H9 (cell line): ENCODE data around the gene DPH2. TPM values are rescaled to one million over a fixed set of nuclear protein-coding genes. Genes with fewer than 3 reads are reported as not detected.

ENCODE experiments used
- DNase-seq: peaks from one replicate; pipeline ENCODE4 v3.0.0-alpha.2; 2017
- H2AFZ ChIP-seq: one replicate; pipeline ENCODE4 v1.6.1; 2013; ENCODE audit warnings: mild to moderate bottlenecking, low read length, control low read depth, moderate library complexity
- H2AK5ac ChIP-seq: 2 replicates; pipeline ENCODE4 v1.6.1; 2013; ENCODE audit warnings: low read length, control low read depth, mixed read lengths; ENCODE audit not compliant: insufficient read length
- H2BK120ac ChIP-seq: one replicate; pipeline ENCODE4 v1.6.1; 2013; ENCODE audit warnings: low read depth, mild to moderate bottlenecking, low read length, control low read depth, inconsistent platforms; ENCODE audit not compliant: poor library complexity, severe bottlenecking
- H2BK12ac ChIP-seq: 2 replicates; pipeline ENCODE4 v1.6.1; 2013; ENCODE audit warnings: low read length, control low read depth, mixed read lengths, low read depth; ENCODE audit not compliant: insufficient read length
- H2BK15ac ChIP-seq: 2 replicates; pipeline ENCODE4 v1.6.1; 2013; ENCODE audit warnings: low read depth, low read length, control low read depth
- H2BK20ac ChIP-seq: one replicate; pipeline ENCODE4 v1.6.1; 2013; ENCODE audit warnings: low read depth, mild to moderate bottlenecking, low read length, control low read depth, inconsistent platforms; ENCODE audit not compliant: poor library complexity, severe bottlenecking
- H2BK5ac ChIP-seq: 2 replicates; pipeline ENCODE4 v1.6.1; 2013; ENCODE audit warnings: low read length, control low read depth, mixed read lengths; ENCODE audit not compliant: insufficient read length
- H3K14ac ChIP-seq: 2 replicates; pipeline ENCODE4 v1.6.1; 2013; ENCODE audit warnings: low read length, control low read depth; ENCODE audit not compliant: insufficient read depth
- H3K18ac ChIP-seq: 2 replicates; pipeline ENCODE4 v1.6.1; 2013; ENCODE audit warnings: low read depth, mild to moderate bottlenecking, mixed read lengths, low read length, control low read depth; ENCODE audit not compliant: insufficient read length
- H3K23ac ChIP-seq: 2 replicates; pipeline ENCODE4 v1.6.1; 2013; ENCODE audit warnings: low read length, control low read depth, mixed read lengths, low read depth; ENCODE audit not compliant: insufficient read length
- H3K23me2 ChIP-seq: 2 replicates; pipeline ENCODE4 v1.6.1; 2013; ENCODE audit warnings: low read depth, mild to moderate bottlenecking, mixed read lengths, low read length, control low read depth; ENCODE audit not compliant: insufficient read length, poor library complexity, severe bottlenecking
- H3K27ac ChIP-seq: 2 replicates; pipeline ENCODE4 v1.5.1; 2013; ENCODE audit warnings: low read length, control low read depth, mixed read lengths, low read depth; ENCODE audit not compliant: insufficient read length
- H3K27me3 ChIP-seq: 2 replicates; pipeline ENCODE4 v1.6.1; 2013; ENCODE audit warnings: low read length, control low read depth, inconsistent platforms; ENCODE audit not compliant: insufficient read depth
- H3K4ac ChIP-seq: 2 replicates; pipeline ENCODE4 v1.6.1; 2013; ENCODE audit warnings: low read depth, mild to moderate bottlenecking, control low read depth, inconsistent platforms, low read length, moderate library complexity
- H3K4me1 ChIP-seq: 2 replicates; pipeline ENCODE4 v1.6.1; 2013; ENCODE audit warnings: low read length, control low read depth, inconsistent platforms; ENCODE audit not compliant: insufficient read depth
- H3K4me2 ChIP-seq: 2 replicates; pipeline ENCODE4 v1.6.1; 2013; ENCODE audit warnings: low read length, control low read depth, mixed read lengths; ENCODE audit not compliant: insufficient read length, insufficient read depth
- H3K56ac ChIP-seq: 2 replicates; pipeline ENCODE4 v1.6.1; 2013; ENCODE audit warnings: low read depth, mild to moderate bottlenecking, mixed read lengths, low read length, control low read depth; ENCODE audit not compliant: insufficient read length
- H3K79me1 ChIP-seq: 2 replicates; pipeline ENCODE4 v1.6.1; 2013; ENCODE audit warnings: low read depth, mild to moderate bottlenecking, moderate library complexity, low read length, control low read depth, inconsistent platforms; ENCODE audit not compliant: insufficient read depth, poor library complexity, severe bottlenecking
- H3K79me2 ChIP-seq: 2 replicates; pipeline ENCODE4 v1.6.1; 2013; ENCODE audit warnings: low read length, control low read depth, inconsistent platforms; ENCODE audit not compliant: insufficient read depth
- H3K9ac ChIP-seq: 2 replicates; pipeline ENCODE4 v1.6.1; 2013; ENCODE audit warnings: low read length, control low read depth, mixed read lengths; ENCODE audit not compliant: insufficient read length; ENCODE audit errors: extremely low read depth
- H3K9me3 ChIP-seq: one replicate; pipeline ENCODE4 v1.6.1; 2013; ENCODE audit warnings: low read depth, low read length, inconsistent platforms; ENCODE audit not compliant: control insufficient read depth
- H3T11ph ChIP-seq: one replicate; pipeline ENCODE4 v1.6.1; 2013; ENCODE audit warnings: mild to moderate bottlenecking, low read length, control low read depth, inconsistent platforms
- H4K20me1 ChIP-seq: one replicate; pipeline ENCODE4 v1.6.1; 2013; ENCODE audit not compliant: control insufficient read depth, insufficient read length, insufficient read depth
- H4K5ac ChIP-seq: 2 replicates; pipeline ENCODE4 v1.6.1; 2013; ENCODE audit warnings: low read depth, mild to moderate bottlenecking, mixed read lengths, low read length, control low read depth; ENCODE audit not compliant: insufficient read length
- H4K8ac ChIP-seq: replicated peaks from 2 replicates; pipeline ENCODE4 v1.6.1; 2013; ENCODE audit warnings: low read length, control low read depth, mixed read lengths, low read depth; ENCODE audit not compliant: insufficient read length
- H4K91ac ChIP-seq: 2 replicates; pipeline ENCODE4 v1.6.1; 2013; ENCODE audit warnings: low read depth, mild to moderate bottlenecking, moderate library complexity, mixed read lengths, low read length, control low read depth; ENCODE audit not compliant: insufficient read length
- H3K27ac Mint-ChIP-seq, 3 experiments: 2 replicates in 2 of 3; 3 replicates in 1 of 3; pipeline ENCODE4 v1.8.0; 2020 to 2021; ENCODE audit warnings: mixed read lengths in 3 of 3, mild to moderate bottlenecking in 1 of 3, moderate library complexity in 1 of 3
- H3K27me3 Mint-ChIP-seq: 2 replicates; pipeline ENCODE4 v1.8.0; 2021; ENCODE audit warnings: low read depth, mild to moderate bottlenecking, moderate library complexity, mixed read lengths
- H3K36me3 Mint-ChIP-seq, 3 experiments: 2 replicates in 2 of 3; 3 replicates in 1 of 3; pipeline ENCODE4 v1.8.0; 2020 to 2021; ENCODE audit warnings: low read depth in 3 of 3, mixed read lengths in 3 of 3; ENCODE audit not compliant: insufficient read depth in 1 of 3
- H3K4me1 Mint-ChIP-seq, 2 experiments: 2 replicates each; pipeline ENCODE4 v1.8.0; 2020; ENCODE audit warnings: mixed read lengths in 2 of 2
- H3K4me3 Mint-ChIP-seq, 2 experiments: 2 replicates in 1 of 2; 3 replicates in 1 of 2; pipeline ENCODE4 v1.8.0; 2020 to 2021; ENCODE audit warnings: mild to moderate bottlenecking in 2 of 2, mixed read lengths in 2 of 2, moderate library complexity in 1 of 2
- H3K9me3 Mint-ChIP-seq, 2 experiments: 2 replicates in 1 of 2; 3 replicates in 1 of 2; pipeline ENCODE4 v1.8.0; 2020; ENCODE audit warnings: mild to moderate bottlenecking in 2 of 2, mixed read lengths in 2 of 2, moderate library complexity in 1 of 2
- WGBS: extraction: QIAGEN DNeasy Blood & Tissue Kit; methylation state at CpG from one replicate; pipeline ENCODE4 v1.1.7; 2013; ENCODE audit warnings: missing lambda C conversion rate, low lambda C conversion rate, mixed read lengths; ENCODE audit not compliant: insufficient read length; ENCODE audit errors: extremely low coverage; 5-methylcytosine and 5-hydroxymethylcytosine counted together
- total RNA-seq: library from RNA; stranded (reverse); gene quantifications from 2 replicates; pipeline ENCODE4 v1.2.1, GENCODE V29; 2021
- TF ChIP-seq, protein P1 (sequence below): fragments of 200-600 bp; sonication (generic); conservative IDR thresholded peaks from 3 replicates; pipeline ENCODE4 v1.8.0; 2021; ENCODE audit warnings: antibody characterized with exemption, mild to moderate bottlenecking

DPH2 gene
- total RNA-seq, 1 experiment from 2014 or later = 74.4 TPM

DNA sequence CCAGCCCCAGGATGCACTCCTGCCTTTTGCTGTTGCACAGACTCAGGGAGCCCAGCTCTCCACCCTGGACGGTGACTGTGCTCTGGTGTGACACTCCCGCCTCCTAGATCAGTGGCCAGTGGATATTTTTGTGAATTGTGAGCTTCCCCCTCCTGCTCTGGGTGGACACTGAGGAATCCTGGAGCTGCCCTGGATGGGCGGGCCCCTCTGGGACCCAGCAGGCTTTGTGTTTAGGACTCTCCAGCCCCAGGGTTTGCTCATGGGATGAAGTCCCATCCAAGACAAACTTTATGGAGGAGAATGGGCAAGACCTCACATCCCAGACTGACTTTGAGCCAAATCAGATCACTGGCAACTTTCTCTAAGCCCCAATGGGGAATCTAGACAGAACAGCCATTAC, 45.4 kb downstream of the DPH2 start:
- H4K5ac ChIP-seq = no peak overlapping the region
- no peak overlapping the region for H3K9ac ChIP-seq
- no peak overlapping the region for H3K4me2 ChIP-seq
- H3K23me2 ChIP-seq = no peaks in the 10 kb centered on the region
- no peak overlapping the region for H4K8ac ChIP-seq
- no peaks in the 10 kb centered on the region for H3K79me1 ChIP-seq
- no peak overlapping the region for H2AK5ac ChIP-seq
- no peak overlapping the region for H3K23ac ChIP-seq
- no peak overlapping the region for H2BK120ac ChIP-seq
- Mint-ChIP-seq H3K36me3 (peaks cover 0 to 5% (median 0%) of the 10 kb centered on the region in 3 experiments; a peak in 2 of 7 replicates), H3K9me3 (no peaks in the 10 kb centered on the region), H3K27me3 (no peaks in the 10 kb centered on the region), H3K4me1 (peaks cover 22 to 31% of the 10 kb centered on the region in 2 experiments), H3K4me3 (no peak overlapping the region), H3K27ac (no peak overlapping the region; a peak in 1 of 7 replicates)
- H3K27me3 ChIP-seq = no peaks in the 10 kb centered on the region
- no peak overlapping the region for H4K91ac ChIP-seq
- H3K14ac ChIP-seq = no peak overlapping the region; the same call in 1 of the 2 replicates
- no peak for DNase-seq
- no peak overlapping the region for H3K56ac ChIP-seq
- TF ChIP-seq, protein P1, sequence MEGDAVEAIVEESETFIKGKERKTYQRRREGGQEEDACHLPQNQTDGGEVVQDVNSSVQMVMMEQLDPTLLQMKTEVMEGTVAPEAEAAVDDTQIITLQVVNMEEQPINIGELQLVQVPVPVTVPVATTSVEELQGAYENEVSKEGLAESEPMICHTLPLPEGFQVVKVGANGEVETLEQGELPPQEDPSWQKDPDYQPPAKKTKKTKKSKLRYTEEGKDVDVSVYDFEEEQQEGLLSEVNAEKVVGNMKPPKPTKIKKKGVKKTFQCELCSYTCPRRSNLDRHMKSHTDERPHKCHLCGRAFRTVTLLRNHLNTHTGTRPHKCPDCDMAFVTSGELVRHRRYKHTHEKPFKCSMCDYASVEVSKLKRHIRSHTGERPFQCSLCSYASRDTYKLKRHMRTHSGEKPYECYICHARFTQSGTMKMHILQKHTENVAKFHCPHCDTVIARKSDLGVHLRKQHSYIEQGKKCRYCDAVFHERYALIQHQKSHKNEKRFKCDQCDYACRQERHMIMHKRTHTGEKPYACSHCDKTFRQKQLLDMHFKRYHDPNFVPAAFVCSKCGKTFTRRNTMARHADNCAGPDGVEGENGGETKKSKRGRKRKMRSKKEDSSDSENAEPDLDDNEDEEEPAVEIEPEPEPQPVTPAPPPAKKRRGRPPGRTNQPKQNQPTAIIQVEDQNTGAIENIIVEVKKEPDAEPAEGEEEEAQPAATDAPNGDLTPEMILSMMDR = no peak
- H3K79me2 ChIP-seq = no peaks in the 10 kb centered on the region
- no peak overlapping the region for H2BK5ac ChIP-seq
- no peak overlapping the region for H3T11ph ChIP-seq
- no peak overlapping the region for H2BK15ac ChIP-seq
- WGBS = no CpG with 5 or more reads among the region's 3 CpGs
- H3K18ac ChIP-seq = no peak overlapping the region
- H3K4me1 ChIP-seq = peaks cover 3% of the 10 kb centered on the region; the same call in 1 of the 2 replicates
- no peaks in the 10 kb centered on the region for H4K20me1 ChIP-seq
- no peak overlapping the region for H3K27ac ChIP-seq
- no peak overlapping the region for H3K4ac ChIP-seq
- H2BK20ac ChIP-seq = no peak overlapping the region
- H3K9me3 ChIP-seq = no peaks in the 10 kb centered on the region
- no peak overlapping the region for H2AFZ ChIP-seq
- no peak overlapping the region for H2BK12ac ChIP-seq
